GM21619 (cell line): ENCODE data around the gene MPND.
"Not testable (repeated sequence)": the region's sequence is repeated elsewhere in the genome, so short reads cannot be mapped to it uniquely, and the experiment has no call there.

Experiments used
- ATAC-seq: cut with Tn5 transposase; IDR thresholded peaks from one replicate; pipeline ENCODE4 v1.9.1; 2021; ENCODE audit not compliant: unreplicated experiment

Gene MPND

DNA sequence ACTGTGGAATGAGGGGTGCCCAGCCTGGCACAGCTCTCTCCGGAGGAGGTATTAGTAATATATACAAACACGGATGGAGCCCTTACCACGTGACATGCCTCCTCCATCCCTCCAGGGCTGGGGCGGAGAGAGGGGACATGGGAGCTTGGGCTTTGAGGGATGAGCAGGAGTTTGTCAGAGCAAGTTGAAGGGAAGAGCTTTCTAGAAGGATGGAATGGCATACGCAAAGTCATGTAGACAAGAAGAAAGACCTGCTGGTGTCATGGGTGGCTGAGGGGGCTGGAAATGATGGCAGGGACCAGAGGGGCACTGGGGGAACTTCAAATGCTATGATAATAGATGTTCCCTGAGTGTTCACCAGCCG, 2.6 kb downstream of the MPND start:
- no peak for ATAC-seq

DNA sequence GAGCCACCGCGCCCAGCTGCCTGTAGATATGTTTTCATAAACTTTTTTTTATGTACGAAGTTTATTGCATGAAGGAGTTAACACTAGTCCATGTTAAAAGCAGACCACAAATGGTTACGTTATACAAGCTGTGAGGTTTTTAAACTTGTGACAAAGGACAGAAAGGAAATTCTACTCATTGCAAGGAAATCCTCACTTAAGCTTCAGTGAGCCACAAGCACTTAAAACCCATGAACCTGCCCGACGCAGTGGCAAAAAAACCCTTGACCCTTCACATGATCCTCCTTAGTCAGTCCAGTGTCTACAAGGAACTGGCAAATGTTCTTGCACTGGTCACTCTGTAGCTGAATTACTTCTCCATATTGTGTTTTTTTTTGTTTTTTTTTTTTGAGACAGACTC, 4.2 kb downstream of the MPND start:
- ATAC-seq, result no peak

DNA sequence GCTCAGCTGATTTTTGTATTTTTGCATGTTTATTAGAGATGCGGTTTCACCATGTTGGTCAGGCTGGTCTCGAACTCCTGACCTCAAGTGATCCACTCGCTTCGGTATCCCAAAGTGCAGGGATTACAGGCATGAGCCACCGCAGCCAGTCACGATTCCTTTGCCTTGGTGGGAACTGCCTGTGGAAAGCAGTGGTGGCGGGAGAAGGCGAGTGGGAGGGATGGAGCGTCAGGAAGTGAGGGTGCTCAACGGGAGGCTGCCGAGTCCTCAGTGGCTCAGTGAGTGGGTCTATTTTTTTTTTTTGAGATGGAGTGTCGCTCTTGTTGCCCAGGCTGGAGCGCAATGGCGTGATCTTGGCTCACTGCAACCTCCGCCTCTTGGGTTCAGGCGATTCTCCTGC, 5.9 kb downstream of the MPND start:
- not testable (repeated sequence) for ATAC-seq

DNA sequence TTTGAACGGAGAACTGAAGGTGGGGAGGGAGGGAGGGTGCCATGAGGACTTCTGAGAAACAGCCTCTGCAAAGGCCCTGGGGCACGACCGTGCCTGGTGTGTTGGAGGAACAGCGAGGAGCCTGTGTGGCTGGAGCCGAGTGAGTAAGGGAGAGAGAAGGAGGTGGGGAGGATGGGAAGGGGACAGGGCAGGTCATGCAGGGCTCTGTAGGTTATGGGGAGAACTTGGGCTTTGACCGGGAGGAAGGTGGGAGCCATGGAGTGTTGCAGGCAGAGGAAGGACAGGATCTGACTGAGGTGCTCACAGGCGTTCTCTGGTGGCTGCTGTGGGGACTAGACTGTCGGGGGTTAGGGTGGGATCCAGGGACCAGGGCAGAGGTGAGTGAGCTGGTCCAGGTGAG, 6.7 kb downstream of the MPND start:
- no peak for ATAC-seq

DNA sequence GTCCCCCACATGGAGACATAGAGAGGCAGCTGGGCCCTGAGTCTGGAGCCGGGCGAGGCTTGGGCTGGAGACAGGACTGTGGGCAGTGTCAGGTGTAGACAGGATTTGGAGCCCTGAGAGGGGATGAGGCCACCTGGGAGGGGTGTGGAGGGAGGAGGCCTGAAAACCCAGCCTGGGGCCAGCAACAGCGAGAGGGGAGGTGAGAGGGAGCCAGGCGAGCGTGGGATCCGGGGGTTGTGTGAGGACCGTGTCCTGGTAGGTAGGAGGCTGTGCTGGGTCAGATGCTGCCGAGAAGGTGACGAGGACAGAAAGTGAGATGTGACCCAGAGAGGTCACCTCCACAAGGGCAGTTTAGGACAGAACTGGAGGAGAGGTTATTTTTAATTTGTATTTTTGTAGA, 7.4 kb downstream of the MPND start:
- no peak for ATAC-seq

DNA sequence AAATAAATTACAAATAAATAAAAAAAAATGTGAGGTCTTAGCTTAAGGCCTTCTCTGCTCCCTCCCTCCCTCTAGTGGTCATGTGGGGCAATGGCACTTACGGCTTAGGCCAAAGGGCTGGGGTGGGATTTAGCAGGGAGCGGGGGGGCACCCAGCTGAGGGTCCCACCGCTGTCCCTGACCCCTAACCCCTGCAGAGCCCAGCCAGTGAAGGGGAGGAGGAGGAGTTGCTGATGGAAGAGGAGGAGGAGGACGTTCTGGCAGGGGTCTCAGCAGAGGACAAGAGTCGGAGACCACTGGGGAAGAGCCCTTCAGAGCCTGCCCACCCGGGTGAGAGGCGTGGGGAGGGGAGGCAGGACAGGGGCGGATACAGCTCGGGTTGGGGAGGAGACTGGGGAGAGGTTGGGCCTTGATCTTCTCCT, 9.3 kb downstream of the MPND start:
- ATAC-seq, result no peak

DNA sequence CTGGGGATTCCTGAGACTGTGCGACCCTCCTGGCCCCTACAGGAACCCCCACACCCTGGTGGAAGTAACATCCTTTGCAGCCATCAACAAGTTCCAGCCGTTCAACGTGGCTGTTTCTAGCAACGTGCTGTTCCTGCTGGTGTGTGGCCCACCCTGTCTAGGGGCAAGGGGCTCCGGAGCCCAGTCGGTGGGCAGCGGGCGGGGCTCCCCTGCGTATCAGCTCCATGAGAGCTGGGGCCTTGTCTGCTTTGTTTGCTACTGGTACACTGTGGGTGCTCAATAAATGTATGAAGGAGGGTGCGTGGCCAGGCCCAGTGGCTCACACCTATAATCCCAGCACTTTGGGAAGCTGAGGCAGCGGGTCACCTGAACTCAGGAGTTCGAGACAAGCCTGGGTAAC, 10.9 kb downstream of the MPND start:
- no peak for ATAC-seq

DNA sequence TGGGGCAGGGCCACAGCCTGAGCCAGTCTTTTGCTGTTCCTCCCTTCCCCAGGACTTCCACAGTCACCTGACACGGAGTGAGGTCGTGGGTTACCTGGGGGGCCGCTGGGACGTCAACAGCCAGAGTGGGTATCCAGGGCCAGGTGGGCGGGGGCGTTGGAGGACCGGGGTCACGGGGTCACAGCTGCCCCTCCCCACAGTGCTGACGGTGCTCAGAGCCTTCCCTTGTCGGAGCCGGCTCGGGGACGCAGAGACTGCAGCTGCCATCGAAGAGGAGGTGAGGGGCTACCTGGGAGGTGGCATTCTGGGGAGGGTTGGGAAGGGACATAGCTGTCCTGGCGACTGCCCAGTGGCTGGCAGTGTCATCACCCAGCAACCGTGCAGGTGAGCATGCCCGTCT, 11.5 kb downstream of the MPND start:
- no peak for ATAC-seq

DNA sequence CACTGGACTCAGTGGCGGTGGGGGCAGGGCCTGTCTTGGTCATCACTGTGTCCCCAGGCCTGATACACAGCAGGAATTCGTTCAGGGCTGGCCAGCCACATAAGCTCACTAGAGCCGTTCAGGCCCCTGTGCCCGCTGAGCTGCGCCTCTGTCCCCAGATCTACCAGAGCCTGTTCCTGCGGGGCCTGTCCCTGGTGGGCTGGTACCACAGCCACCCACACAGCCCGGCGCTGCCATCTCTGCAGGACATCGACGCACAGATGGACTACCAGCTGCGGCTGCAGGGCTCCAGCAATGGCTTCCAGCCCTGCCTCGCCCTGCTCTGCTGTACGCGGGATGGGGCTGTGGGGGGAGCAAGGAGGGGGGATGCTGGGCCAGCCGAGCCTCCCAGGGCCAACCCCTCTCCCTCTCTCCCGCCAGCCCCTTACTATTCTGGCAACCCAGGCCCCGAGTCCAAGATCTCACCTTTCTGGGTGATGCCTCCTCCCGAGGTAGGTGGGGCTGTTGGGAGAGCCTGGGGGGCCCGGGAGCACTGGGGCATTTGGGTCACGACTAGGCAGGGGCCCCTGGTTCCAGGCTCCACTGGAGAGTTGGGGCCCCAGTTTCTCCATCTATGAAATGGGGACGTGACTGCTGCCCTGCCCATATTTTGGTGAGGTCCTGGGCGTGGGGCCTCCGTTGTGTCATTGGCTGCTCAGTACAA, 13.9 kb downstream of the MPND start:
- ATAC-seq, result no peak

DNA sequence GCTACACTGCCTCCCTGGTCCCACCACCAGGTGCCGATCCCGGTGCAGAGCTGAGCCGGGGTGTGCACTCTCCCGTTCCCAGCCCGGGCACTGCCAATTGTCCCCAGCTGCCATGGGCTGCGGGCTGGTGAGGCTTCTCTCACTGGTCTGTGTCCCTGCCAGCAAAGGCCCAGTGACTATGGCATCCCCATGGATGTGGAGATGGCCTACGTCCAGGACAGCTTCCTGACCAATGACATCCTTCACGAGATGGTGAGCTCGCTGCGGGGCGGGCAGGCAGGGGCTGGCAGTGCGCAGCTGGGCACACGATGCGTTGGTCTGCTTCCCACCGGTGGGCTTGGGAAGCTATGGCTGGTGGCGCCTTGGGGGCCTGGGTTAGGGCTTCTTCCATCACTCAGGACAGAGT, 14.6 kb downstream of the MPND start:
- ATAC-seq, result no peak

DNA sequence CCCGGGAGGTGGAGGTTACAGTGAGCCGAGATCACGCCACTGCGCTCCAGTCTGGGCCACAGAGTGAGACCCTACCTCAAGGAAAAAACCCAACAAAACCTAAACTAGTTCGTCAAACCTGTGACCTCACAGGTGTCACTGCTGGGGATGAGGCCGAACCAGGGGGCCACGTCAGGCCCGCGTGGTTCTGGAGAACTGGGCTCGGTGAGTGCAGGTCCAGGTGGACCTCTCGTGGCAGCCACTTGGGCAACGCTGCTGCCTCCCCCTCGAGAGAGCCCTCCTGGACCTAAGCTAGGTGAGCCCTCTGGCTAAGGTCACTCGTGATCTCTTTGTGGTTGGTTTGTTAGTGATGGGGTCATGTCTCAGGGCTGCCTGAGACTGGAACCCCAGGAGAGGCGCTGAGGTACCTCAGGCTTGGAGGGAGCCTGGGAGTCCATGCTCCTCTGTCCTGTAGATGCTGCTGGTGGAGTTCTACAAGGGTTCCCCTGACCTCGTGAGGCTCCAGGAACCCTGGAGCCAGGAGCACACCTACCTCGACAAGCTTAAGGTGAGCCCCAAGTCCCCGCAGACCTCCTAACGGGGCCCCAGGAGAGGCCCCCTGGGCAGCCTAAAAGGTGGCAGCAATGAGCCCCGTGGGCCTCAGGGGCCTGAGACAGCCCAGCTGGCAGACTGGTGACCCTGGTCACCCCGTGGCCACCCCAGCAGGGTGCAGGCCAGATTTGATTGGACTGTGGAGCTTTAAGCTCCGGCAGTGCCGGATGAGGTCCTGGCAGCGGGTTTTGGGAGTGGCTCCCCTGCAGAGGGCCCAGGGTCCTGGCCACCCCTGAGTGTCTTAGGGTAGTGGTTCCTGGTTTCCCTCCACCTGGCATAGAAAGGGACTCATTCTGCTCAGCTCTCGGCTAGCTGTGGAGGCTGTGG, 15.6 kb downstream of the MPND start:
- no peak for ATAC-seq

DNA sequence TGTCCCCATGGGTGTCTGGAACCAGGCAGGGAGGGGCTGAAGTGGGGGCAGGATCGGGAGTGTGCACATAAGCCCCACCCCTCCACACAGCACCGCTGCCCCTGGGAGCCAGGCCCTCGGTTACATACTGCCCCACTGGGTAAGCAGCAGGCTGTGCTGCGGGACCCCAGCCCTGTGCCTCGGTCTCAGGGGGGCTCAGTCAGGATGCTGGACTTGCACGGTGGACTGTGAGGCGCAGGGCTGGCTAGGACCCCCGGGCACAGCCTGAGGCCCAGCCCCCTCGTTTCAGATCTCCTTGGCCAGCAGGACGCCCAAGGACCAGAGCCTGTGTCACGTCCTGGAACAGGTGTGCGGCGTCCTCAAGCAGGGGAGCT, 16.3 kb downstream of the MPND start:
- no peak for ATAC-seq

DNA sequence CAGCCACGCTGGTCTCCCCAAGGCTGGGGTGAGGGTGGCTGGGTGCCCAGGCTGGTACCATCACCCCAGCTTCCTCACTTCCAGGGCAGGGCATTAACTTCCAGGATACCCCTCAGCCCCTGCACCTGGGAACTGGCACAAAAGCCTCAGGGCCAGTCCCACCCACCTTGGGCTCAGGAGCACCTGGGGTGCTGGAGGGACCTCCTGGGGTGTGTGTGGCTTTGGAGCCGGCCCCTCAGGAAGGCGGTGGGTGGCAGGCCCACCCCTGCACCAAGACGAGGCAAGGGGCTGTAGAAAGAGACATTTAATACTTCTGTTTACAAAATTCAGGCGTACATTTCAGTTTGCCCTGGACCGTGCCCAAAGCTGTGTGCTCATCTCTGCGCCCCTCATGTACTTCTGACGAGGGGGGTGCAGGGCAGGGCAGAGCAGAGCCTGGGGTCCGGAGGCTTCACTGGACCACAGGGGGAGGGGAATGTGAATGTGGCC, 16.8 kb downstream of the MPND start:
- ATAC-seq, result no peak

DNA sequence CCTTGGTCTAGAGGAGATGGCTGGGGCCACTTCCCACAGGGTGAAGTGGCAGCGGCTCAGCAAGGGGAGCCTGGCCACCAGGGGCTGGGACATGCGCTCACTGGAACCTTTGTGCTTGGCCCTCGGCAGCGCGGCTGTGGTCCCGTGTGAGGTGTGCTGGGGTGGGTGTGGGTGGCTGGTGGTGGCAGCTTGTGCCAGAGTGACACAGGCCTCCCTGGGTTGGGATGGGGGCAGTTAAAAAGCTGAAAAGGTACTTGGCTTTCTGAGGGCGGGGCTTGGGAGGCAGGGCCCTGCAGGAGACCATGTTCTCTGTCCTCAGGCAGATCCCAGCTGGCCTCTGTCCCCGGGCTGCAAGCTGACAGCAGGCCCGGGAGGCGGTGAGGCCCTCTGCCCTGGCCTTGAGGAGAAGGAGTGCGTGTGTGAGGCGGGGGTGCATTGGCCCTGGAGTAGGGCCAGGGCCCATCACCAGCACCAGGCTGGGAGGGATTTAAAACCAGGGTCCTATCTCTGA, 17.3 kb downstream of the MPND start:
- no peak for ATAC-seq

DNA sequence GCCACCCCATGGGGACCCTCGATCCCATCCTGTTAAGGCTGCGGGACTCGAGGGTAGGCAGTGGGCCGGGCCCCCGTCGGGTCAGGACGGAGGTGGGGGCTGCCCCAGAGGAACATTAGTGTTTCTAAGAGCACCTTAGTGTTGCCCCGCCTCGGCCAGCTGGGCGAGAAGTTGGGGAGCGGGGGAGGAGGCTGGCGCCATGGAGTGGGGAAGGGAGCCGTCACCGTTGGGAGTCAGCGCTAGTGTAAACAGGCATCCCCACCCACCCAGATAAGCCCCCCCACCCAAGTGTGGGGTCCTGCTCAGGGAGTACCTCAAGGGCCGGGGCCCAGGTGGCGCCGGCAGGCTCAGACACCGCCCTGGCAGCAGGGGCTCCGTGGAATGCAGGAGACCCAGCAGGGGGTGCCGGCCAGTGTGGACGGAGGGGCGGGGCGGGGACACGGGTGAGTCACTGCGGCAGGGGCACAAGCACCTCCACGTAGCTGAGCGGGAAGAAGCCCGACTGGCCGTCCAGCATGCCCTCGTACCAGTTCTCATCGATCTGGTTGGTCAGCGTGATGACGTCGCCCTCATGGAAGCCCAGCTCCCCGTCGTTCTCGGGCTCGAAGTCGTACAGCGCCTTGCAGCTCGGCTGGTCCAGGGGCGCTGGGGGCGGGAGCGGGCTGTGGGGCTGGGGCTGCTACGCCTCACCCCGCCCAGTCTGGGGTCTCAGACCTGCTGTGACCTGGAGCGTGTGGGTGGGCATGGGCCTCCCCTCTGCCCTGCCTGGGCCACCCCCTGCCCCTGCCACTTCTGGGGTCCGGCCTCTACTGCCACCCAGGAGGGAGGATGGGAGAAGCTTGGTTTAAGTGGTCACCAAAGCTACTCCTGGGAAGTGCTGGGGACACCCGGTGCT, 18.0 kb downstream of the MPND start:
- no peak for ATAC-seq

DNA sequence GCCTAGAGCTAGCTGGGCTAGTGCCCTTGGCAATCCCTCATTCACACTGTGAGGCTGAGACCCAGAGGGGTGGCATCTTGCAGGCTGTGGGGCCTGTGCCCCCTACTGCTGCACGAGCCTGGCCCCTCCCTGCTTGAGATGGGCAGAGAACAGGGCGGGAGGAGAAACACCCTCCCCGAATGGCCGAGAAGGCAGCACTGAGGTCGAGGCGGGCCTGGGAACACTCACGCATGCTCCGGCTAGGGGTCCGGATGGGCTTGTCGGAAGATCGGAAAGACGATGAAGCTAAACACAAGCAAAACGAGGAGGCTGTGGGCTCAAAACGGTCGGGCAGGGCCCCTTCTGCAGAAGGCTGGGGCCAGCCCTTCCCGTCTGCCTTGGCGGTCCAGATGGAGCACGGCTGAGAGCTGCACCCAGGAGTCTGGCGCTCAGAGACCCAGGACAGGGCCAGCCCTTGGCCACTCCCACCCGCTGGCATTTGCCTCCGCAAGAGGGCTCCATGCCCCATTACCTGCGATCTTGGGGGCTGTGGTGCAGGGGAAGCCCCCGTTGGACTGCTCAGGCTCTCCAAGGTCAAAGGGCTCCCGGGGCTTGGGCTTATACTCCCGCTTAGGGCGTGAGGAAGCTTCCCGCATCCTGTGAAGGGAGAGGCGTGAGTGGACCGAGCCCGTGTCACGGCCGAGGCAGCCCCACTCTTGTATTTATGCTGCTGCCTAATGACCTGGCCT, 18.9 kb downstream of the MPND start:
- ATAC-seq, result no peak

DNA sequence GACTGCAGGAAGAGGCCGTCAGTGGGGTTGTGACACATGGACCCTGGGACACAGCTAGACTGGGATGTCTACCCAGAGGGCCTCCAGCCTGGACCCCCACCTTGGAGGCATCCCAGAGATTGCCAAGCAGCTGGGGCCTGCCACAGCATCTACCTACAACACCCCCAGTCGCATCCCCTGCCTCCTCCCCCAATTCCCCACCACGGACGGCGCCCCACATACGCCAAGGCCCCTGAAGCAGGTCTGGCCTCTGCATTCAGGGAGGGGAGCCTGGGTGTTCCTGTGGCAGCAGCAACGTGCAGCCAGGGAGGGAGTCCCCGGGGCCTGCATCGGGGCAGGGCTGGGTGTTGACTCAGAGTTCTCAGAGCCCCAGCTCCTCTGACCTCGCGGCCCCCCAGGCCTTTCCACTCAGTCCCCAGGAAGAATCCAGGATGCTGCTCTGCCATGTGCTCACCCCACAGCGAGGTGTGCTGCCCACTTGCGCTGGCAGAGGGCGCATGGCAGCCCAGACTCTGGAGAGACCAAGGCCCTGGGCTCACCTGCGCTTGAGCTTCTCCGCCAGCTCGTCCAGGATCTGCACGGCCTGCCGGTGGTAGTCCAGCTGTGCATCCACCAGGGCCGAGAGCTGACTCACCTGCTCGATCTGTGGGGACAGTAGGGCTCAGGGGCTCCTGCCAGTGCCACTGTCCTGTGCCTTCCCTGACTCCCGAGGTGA, 19.6 kb downstream of the MPND start:
- ATAC-seq, result no peak

DNA sequence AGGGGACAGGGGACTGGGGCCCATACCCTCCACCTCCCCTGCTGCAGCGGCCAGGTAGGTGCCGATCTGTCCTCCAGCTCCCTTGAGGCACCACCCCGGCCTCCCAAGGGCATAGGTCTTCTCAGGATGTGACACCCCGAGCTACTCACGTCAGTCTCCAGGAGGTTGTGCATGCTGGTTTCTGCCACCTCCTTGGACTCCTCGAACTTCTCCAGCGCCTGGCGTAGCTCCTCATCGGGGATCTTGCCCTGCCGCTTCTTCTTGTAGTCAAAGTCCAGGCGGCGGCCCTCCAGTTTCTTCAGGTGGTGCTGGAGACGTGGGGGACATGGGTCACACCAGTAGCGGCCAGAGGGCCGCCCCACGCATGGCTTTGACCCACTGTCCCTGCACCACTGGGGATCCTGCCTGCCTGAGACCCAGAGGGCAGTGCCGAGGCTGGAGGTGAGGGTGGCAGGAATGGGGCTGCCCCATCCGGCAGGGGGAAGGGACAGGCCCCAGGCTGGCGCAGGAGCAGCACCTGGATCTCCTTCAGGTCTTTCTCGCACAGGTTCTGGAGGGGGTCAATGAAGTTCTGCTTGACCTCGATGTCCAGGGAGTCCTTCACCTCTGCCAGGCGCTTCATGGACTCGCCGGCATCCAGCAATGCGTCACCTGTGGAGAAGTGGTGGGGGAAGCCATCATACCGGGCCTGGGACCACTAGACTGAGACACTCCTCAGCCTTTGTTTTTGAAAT, 20.4 kb downstream of the MPND start:
- ATAC-seq, result no peak

DNA sequence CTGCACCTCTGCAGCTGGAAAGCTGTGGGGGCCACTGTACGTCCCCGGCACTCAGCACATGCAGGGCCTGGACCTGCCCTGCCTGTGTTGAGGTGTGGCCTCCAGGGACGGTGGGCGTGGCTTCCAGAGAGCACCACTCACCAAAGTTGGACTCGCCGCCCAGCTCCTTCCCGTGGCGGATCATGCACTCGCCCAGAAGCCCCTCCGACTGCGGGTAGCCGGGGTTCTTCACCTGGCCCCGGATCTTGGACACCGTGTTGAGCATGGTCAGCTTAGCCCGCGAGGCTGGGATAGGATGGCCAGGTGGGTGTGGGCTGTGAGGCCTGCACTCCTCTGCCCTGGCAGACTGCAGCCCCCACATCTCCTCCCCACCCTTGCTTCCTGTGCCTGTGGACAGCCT, 22.0 kb downstream of the MPND start:
- no peak for ATAC-seq
